ENCODE measurements around the gene TRAPPC10.

TRAPPC10 gene, protein sequence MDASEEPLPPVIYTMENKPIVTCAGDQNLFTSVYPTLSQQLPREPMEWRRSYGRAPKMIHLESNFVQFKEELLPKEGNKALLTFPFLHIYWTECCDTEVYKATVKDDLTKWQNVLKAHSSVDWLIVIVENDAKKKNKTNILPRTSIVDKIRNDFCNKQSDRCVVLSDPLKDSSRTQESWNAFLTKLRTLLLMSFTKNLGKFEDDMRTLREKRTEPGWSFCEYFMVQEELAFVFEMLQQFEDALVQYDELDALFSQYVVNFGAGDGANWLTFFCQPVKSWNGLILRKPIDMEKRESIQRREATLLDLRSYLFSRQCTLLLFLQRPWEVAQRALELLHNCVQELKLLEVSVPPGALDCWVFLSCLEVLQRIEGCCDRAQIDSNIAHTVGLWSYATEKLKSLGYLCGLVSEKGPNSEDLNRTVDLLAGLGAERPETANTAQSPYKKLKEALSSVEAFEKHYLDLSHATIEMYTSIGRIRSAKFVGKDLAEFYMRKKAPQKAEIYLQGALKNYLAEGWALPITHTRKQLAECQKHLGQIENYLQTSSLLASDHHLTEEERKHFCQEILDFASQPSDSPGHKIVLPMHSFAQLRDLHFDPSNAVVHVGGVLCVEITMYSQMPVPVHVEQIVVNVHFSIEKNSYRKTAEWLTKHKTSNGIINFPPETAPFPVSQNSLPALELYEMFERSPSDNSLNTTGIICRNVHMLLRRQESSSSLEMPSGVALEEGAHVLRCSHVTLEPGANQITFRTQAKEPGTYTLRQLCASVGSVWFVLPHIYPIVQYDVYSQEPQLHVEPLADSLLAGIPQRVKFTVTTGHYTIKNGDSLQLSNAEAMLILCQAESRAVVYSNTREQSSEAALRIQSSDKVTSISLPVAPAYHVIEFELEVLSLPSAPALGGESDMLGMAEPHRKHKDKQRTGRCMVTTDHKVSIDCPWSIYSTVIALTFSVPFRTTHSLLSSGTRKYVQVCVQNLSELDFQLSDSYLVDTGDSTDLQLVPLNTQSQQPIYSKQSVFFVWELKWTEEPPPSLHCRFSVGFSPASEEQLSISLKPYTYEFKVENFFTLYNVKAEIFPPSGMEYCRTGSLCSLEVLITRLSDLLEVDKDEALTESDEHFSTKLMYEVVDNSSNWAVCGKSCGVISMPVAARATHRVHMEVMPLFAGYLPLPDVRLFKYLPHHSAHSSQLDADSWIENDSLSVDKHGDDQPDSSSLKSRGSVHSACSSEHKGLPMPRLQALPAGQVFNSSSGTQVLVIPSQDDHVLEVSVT

DNA sequence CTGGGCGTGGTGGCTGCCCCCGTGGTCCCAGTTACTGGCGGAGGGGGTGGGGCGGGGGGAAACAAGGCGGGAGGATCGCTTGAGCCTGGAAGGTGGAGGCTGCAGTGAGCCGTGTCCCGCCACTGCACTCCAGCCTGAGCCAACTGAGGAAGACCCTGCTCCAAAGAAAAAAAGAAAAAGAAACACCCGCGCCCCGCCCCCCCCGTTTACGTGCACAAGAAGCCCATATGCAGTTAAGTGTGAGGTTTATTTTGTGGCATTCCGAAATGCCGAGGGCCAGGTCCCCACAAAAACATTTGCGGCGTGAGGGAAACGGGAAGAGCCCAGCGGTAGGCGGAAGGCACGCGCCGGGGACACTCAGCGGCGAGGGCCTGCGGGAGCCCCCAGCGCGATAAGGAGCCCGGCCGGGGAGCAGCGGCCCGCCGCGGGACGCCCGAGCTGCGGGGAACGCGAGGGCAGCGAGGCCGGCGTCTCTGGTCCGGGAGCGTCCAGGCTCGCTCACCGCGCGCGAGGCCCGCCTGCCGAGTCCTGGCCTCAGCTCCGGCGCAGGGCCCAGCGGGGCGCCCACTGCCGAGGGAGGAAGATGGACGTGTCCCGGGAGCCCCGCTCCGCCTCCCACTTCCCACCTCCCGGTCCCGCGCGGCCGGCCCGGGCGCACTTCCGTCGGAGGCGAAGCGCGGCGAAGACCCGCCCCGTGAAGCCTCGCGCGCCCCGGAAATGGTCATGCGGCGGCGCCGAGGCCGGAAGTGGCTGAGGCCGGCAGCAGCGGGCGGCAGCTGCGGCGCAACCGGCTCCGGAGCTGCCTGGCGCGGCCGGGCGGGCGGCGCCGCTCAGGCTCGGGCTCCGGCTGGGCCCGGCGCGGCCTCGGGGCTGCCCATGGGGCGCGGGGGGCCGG lies at the start of gene TRAPPC10:
Gene TRAPPC10, plus strand, starts transcription at position 731 of the 895 bp plus-strand sequence. CDS start 185 bp downstream, outside the sequence.
- no peaks in the 10 kb centered on the region for H3K9me3 ChIP-seq (ENCODE audit: control insufficient read depth in 2 of 2, low read length in 2 of 2)

DNA sequence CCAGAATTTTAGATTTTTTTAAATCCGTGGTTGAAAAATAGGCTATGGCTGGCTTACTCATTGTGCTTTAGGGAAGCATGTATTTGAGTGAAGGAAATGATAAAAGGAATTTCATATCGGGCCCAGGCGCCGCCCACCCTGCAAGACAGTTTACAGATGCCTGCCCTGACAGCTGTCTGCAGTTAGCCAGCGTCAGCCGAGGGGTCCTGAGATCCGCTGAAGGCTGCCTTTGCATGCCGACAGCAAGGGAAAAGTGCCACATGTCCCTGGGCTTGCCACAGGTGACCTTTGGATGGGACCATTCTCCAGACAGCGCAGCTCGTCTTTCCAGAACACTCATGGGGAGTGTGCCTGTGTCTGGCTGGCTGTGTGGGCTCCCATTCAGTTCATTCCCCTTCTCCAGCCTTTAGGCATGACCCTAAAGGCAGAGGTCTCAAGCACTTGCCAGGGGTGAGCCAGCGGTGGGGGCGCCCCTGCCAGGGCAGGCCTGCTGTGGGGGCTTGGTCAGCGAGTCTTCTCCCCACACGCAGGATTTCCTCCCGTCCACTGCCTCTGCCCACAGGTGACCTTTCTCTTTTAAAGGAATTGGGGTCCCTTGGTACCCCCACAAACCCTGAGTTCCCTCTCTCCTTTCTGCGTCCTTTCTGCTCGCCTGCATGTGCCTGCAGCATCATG lies 46.1 kb upstream of the TRAPPC10 start:
- H3K4me1 ChIP-seq (ENCODE audit: control insufficient read depth in 2 of 2, insufficient read depth in 2 of 2, low read length in 2 of 2): no peaks in the 10 kb centered on the region
- H3K9me3 ChIP-seq (ENCODE audit: control insufficient read depth in 2 of 2, low read length in 2 of 2): no peaks in the 10 kb centered on the region
- no peak overlapping the region for H3K4me3 ChIP-seq (ENCODE audit: low read length in 2 of 2)
- H3K36me3 ChIP-seq (ENCODE audit: control insufficient read depth in 2 of 2, insufficient read depth in 2 of 2, low read length in 2 of 2): peaks cover 29 to 41% of the 10 kb centered on the region in 2 donors
- H3K9ac ChIP-seq (ENCODE audit: low read depth in 1 of 2, low read length in 2 of 2): no peak overlapping the region
- no peaks in the 10 kb centered on the region for H3K27me3 ChIP-seq (ENCODE audit: control insufficient read depth in 2 of 2, insufficient read depth in 2 of 2, low read length in 2 of 2)
- H3K27ac ChIP-seq (ENCODE audit: low read depth in 2 of 2, low read length in 2 of 2): no peak overlapping the region

More for the DNA sequence above, at the start of gene TRAPPC10:
- Histone ChIP-seq H3K36me3 (ENCODE audit: control insufficient read depth in 2 of 2, insufficient read depth in 2 of 2, low read length in 2 of 2) (no peaks in the 10 kb centered on the region), H3K27me3 (ENCODE audit: control insufficient read depth in 2 of 2, insufficient read depth in 2 of 2, low read length in 2 of 2) (no peaks in the 10 kb centered on the region), H3K4me1 (ENCODE audit: control insufficient read depth in 2 of 2, insufficient read depth in 2 of 2, low read length in 2 of 2) (peaks cover 4 to 12% of the 10 kb centered on the region in 2 donors), H3K4me3 (ENCODE audit: low read length in 2 of 2) (peak within 1 kb of the TSS; percentile 78 to 90), H3K9ac (ENCODE audit: low read depth in 1 of 2, low read length in 2 of 2) (peak within 1 kb of the TSS; percentile 84 to 93), H3K27ac (ENCODE audit: low read depth in 2 of 2, low read length in 2 of 2) (peak within 1 kb of the TSS; percentile 91)

DNA sequence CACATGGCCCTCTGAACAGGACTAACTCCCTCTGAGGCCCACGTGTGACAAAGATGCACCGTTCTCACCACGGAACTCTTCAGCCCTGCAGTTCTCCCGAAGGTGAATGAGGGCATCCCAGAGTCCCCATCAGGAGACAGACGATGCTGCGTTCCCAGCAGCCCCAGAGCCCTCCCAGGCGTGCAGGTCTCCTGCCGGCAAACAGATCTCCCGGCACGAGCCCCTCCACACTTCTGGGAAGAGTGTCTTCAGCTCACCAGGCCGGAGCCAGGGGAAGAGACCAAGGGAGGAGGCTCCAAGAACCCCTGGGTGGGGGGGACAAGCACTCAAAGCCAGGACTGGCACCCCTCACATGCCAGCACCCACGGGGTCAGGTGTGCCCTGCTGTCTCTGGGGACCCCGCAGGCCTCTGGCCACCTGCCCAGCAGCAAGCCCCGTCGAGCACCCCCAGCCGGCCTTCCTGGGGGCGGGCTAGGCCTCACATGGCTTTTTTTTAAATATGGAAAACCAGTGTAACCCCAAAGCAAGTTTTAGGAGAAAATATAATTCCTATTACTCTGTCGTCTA lies 45.1 kb upstream of the TRAPPC10 start:
- Histone ChIP-seq H3K27ac (ENCODE audit: low read depth in 2 of 2, low read length in 2 of 2) (no peak overlapping the region), H3K27me3 (ENCODE audit: control insufficient read depth in 2 of 2, insufficient read depth in 2 of 2, low read length in 2 of 2) (no peaks in the 10 kb centered on the region), H3K4me1 (ENCODE audit: control insufficient read depth in 2 of 2, insufficient read depth in 2 of 2, low read length in 2 of 2) (no peaks in the 10 kb centered on the region), H3K9ac (ENCODE audit: low read depth in 1 of 2, low read length in 2 of 2) (no peak overlapping the region), H3K36me3 (ENCODE audit: control insufficient read depth in 2 of 2, insufficient read depth in 2 of 2, low read length in 2 of 2) (peaks cover 29 to 39% of the 10 kb centered on the region in 2 donors), H3K9me3 (ENCODE audit: control insufficient read depth in 2 of 2, low read length in 2 of 2) (no peaks in the 10 kb centered on the region), H3K4me3 (ENCODE audit: low read length in 2 of 2) (no peak overlapping the region)

DNA sequence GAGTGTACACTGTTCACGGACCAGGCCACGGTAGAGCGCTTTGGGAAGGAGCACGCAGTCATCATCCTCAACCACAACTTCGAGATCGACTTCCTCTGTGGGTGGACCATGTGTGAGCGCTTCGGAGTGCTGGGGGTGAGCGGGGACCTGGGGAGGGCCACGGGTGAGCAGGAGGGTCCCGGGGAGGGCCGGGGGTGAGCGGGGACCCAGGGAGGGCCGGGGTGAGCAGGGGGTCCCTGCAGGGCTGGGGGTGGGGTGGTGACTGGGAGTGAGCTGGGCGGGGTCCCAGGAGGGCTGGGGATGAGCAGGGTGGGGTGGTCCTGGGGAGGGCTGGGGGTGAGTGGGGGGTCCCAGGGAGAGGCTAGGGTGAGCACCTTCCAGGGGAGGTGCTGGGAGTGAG lies 44.1 kb upstream of the TRAPPC10 start:
- H3K36me3 ChIP-seq (ENCODE audit: control insufficient read depth in 2 of 2, insufficient read depth in 2 of 2, low read length in 2 of 2): peaks cover 29 to 44% of the 10 kb centered on the region in 2 donors
- H3K4me3 ChIP-seq (ENCODE audit: low read length in 2 of 2): no peak overlapping the region
- no peaks in the 10 kb centered on the region for H3K9me3 ChIP-seq (ENCODE audit: control insufficient read depth in 2 of 2, low read length in 2 of 2)
- no peaks in the 10 kb centered on the region for H3K4me1 ChIP-seq (ENCODE audit: control insufficient read depth in 2 of 2, insufficient read depth in 2 of 2, low read length in 2 of 2)
- H3K9ac ChIP-seq (ENCODE audit: low read depth in 1 of 2, low read length in 2 of 2): no peak overlapping the region
- no peak overlapping the region for H3K27ac ChIP-seq (ENCODE audit: low read depth in 2 of 2, low read length in 2 of 2)
- H3K27me3 ChIP-seq (ENCODE audit: control insufficient read depth in 2 of 2, insufficient read depth in 2 of 2, low read length in 2 of 2): no peaks in the 10 kb centered on the region

DNA sequence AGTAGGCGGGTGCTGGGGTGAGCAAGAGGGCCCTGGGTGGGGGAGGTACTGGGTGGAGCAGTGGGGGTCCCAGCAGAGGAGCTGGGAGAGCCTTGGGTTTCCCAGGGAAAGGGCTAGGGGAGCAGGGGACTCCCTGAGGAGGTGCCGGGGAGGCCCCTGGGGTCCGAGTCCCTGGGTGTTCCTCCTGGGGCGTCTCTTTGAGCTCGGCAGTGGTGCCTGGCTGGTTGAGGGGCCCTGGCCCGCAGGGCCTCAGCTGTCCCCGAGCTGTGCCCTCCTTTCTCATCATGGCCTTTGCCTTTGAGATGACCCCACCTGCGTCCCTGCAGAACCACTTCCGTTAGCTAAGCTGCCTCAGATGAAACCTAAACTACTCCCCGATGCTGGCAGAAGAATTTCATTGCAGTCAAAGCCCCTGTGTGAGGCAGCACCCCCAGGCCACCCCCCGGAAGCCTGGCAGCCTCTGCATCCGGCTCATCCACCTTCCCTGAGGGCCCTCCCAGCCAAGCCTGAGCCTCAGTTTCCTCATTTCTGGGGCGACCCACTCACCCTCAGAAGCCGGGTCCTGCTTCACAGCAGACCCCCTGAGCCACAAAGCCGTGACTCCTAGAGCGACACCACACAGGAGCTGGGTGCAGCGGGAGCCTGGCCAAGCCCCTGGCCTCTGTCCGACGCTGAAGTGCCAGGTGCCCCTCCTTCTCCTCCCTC lies 43.5 kb upstream of the TRAPPC10 start:
- Histone ChIP-seq H3K4me3 (ENCODE audit: low read length in 2 of 2) (no peak overlapping the region), H3K27me3 (ENCODE audit: control insufficient read depth in 2 of 2, insufficient read depth in 2 of 2, low read length in 2 of 2) (no peaks in the 10 kb centered on the region), H3K4me1 (ENCODE audit: control insufficient read depth in 2 of 2, insufficient read depth in 2 of 2, low read length in 2 of 2) (no peaks in the 10 kb centered on the region), H3K36me3 (ENCODE audit: control insufficient read depth in 2 of 2, insufficient read depth in 2 of 2, low read length in 2 of 2) (peaks cover 29 to 45% of the 10 kb centered on the region in 2 donors), H3K9me3 (ENCODE audit: control insufficient read depth in 2 of 2, low read length in 2 of 2) (no peaks in the 10 kb centered on the region), H3K27ac (ENCODE audit: low read depth in 2 of 2, low read length in 2 of 2) (no peak overlapping the region), H3K9ac (ENCODE audit: low read depth in 1 of 2, low read length in 2 of 2) (no peak overlapping the region)

DNA sequence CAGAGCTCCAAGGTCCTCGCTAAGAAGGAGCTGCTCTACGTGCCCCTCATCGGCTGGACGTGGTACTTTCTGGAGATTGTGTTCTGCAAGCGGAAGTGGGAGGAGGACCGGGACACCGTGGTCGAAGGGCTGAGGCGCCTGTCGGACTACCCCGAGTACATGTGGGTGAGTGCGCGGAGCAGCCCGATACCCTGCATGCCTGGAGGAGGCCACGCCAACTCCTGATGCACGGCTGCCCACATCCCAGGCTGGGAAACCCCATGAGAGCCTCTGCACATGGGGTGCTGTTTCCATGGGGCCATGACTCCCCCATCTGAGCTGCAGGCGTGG lies 43.0 kb upstream of the TRAPPC10 start:
- no peak overlapping the region for H3K9ac ChIP-seq (ENCODE audit: low read depth in 1 of 2, low read length in 2 of 2)
- H3K27ac ChIP-seq (ENCODE audit: low read depth in 2 of 2, low read length in 2 of 2): no peak overlapping the region
- H3K36me3 ChIP-seq (ENCODE audit: control insufficient read depth in 2 of 2, insufficient read depth in 2 of 2, low read length in 2 of 2): peaks cover 29 to 48% of the 10 kb centered on the region in 2 donors
- H3K27me3 ChIP-seq (ENCODE audit: control insufficient read depth in 2 of 2, insufficient read depth in 2 of 2, low read length in 2 of 2): no peaks in the 10 kb centered on the region
- H3K9me3 ChIP-seq (ENCODE audit: control insufficient read depth in 2 of 2, low read length in 2 of 2): no peaks in the 10 kb centered on the region
- H3K4me3 ChIP-seq (ENCODE audit: low read length in 2 of 2): no peak overlapping the region
- H3K4me1 ChIP-seq (ENCODE audit: control insufficient read depth in 2 of 2, insufficient read depth in 2 of 2, low read length in 2 of 2): no peaks in the 10 kb centered on the region

DNA sequence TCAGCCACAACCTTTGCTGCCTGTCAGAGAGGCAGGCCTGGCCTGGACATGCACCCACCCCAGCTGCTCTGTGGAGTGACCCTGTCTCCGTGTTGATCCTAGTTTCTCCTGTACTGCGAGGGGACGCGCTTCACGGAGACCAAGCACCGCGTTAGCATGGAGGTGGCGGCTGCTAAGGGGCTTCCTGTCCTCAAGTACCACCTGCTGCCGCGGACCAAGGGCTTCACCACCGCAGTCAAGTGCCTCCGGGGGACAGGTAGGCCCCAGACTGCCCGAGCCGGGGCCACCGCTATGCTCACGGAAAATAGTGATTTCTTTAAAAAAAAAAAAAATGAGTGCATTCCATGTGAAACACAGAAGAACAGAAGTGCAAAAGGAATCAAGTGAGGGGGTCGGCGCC lies 41.6 kb upstream of the TRAPPC10 start:
- Histone ChIP-seq H3K4me1 (ENCODE audit: control insufficient read depth in 2 of 2, insufficient read depth in 2 of 2, low read length in 2 of 2) (no peaks in the 10 kb centered on the region), H3K4me3 (ENCODE audit: low read length in 2 of 2) (no peak overlapping the region), H3K9me3 (ENCODE audit: control insufficient read depth in 2 of 2, low read length in 2 of 2) (no peaks in the 10 kb centered on the region), H3K27ac (ENCODE audit: low read depth in 2 of 2, low read length in 2 of 2) (no peak overlapping the region), H3K27me3 (ENCODE audit: control insufficient read depth in 2 of 2, insufficient read depth in 2 of 2, low read length in 2 of 2) (no peaks in the 10 kb centered on the region), H3K9ac (ENCODE audit: low read depth in 1 of 2, low read length in 2 of 2) (no peak overlapping the region), H3K36me3 (ENCODE audit: control insufficient read depth in 2 of 2, insufficient read depth in 2 of 2, low read length in 2 of 2) (peaks cover 29 to 48% of the 10 kb centered on the region in 2 donors)

DNA sequence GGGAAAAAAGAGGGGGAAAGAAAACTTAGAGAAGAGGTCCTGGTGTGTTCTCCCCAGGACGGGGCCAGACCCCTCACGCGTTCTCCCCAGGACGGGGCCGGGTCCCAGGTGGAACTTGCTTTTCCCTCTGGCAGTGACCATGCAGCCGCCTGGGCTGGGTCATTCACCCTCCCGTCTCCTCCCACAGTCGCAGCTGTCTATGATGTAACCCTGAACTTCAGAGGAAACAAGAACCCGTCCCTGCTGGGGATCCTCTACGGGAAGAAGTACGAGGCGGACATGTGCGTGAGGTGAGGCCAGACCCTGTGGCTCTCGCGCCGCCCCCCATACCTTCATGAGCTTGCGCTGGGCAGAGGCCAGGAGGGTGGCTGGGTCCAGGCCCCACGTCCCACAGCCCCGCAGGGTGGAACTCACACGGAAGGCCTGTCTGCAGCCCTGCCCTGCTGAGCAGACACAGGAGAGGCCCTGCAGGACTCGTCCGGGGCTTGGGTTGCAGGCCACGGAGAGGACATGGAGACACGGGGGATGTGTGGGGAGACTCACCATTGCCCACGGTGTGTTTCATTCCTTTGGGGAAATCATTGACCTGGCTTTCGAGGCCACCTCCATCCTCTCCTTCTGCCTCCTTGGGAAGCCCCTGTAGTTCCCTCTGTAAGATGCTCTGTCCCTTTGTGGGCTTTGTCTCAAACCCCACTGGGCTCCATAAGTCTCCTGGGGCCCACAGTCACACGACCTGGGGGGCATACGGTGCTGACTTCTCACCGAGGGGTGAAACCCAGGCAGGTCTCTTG lies 40.7 kb upstream of the TRAPPC10 start:
- Histone ChIP-seq H3K4me1 (ENCODE audit: control insufficient read depth in 2 of 2, insufficient read depth in 2 of 2, low read length in 2 of 2) (peaks cover 0 to 3% of the 10 kb centered on the region in 2 donors), H3K27ac (ENCODE audit: low read depth in 2 of 2, low read length in 2 of 2) (no peak overlapping the region), H3K9ac (ENCODE audit: low read depth in 1 of 2, low read length in 2 of 2) (no peak overlapping the region), H3K4me3 (ENCODE audit: low read length in 2 of 2) (no peak overlapping the region), H3K27me3 (ENCODE audit: control insufficient read depth in 2 of 2, insufficient read depth in 2 of 2, low read length in 2 of 2) (no peaks in the 10 kb centered on the region), H3K36me3 (ENCODE audit: control insufficient read depth in 2 of 2, insufficient read depth in 2 of 2, low read length in 2 of 2) (peaks cover 29 to 44% of the 10 kb centered on the region in 2 donors), H3K9me3 (ENCODE audit: control insufficient read depth in 2 of 2, low read length in 2 of 2) (no peaks in the 10 kb centered on the region)

Data from mucosa of rectum (tissue), 2 donors.